ENCODE measurements around the gene BCAS1. TPM values are rescaled to one million over a fixed set of nuclear protein-coding genes. Genes with fewer than 3 reads are reported as not detected.
"Not testable (repeated sequence)": the region's sequence is repeated elsewhere in the genome, so short reads cannot be mapped to it uniquely, and the experiment has no call there.

Gene BCAS1
- total RNA-seq, 1 experiment from 2014 or later = 4.0 TPM

DNA sequence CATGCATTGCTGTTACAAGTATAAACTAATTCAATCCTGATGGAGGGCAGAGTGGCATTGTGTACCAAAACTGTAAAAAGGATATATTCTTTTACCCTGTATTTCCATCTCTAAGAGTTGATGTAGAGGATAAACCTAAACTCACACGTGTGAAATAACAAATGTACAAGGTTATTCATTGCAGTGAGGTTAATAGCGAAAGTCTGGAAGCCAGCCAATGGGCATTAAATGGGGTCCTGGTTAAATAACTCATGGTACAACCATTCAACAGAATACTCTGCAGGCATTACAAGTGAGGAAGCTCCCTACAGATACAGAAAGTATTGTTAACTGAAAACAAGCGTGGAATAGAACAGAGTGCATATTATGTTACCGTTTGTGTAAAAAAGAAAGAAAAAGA is 56.9 kb downstream of the BCAS1 start:
- no peaks in the 10 kb centered on the region for H3F3A ChIP-seq (ENCODE audit: insufficient read depth, low read depth)

DNA sequence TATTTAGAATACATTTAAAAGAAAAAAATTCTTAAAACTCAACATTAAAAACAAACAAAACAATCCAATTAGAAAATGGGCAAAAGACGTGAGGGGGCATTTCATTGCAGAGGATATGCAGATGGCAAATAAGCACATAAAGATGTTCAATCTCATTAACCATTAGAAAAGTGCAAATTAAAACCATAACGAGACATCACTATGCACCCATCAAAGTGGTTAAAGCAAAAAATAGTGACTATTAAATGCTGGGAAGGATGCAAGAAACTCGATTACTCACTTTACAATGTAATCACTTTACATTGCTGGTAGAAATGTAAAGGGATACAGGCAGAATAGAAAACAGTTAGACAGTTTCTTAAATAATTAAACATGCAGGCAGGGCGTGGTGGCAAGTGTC is 59.0 kb downstream of the BCAS1 start:
- no TSS peak for BruUV-seq (replicated peaks)
- H3K4me3 ChIP-seq = no peak overlapping the region
- intact Hi-C loops (cut with micrococcal nuclease; ENCODE audit: unreplicated experiment) = no loop called here
- H2AFZ ChIP-seq = no peak overlapping the region
- 0 out of 2 replicates have a peak, but pooled peaks cover 4% of the 10 kb centered on the region for H3K9me2 ChIP-seq (ENCODE audit: insufficient read depth)
- no peak overlapping the region for H3K4me2 ChIP-seq
- no peak overlapping the region for H3K27ac ChIP-seq
- H3K36me3 ChIP-seq (ENCODE audit: low read depth) = no peaks in the 10 kb centered on the region
- H4K20me1 ChIP-seq (ENCODE audit: insufficient read depth) = no peaks in the 10 kb centered on the region; the same call in 1 of the 2 replicates
- no peaks in the 10 kb centered on the region for H3K27me3 ChIP-seq (ENCODE audit: insufficient read depth, low read depth)
- CTCF ChIA-PET = no interaction called here
- no peaks in the 10 kb centered on the region for H3K79me2 ChIP-seq (ENCODE audit: low read depth)
- no peaks in the 10 kb centered on the region for H3K9me3 ChIP-seq (ENCODE audit: insufficient read depth, low read depth)
- POLR2A ChIA-PET (ENCODE audit: unreplicated experiment) = no interaction called here
- DNase-seq = no peak
- no peaks in the 10 kb centered on the region for H3K4me1 ChIP-seq (replicated peaks; ENCODE audit: insufficient read depth)
- no peak for TF ChIP-seq EZH2 (IDR thresholded peaks at IDR 0.05; ENCODE audit: low read depth)
- TF ChIP-seq, protein P1, sequence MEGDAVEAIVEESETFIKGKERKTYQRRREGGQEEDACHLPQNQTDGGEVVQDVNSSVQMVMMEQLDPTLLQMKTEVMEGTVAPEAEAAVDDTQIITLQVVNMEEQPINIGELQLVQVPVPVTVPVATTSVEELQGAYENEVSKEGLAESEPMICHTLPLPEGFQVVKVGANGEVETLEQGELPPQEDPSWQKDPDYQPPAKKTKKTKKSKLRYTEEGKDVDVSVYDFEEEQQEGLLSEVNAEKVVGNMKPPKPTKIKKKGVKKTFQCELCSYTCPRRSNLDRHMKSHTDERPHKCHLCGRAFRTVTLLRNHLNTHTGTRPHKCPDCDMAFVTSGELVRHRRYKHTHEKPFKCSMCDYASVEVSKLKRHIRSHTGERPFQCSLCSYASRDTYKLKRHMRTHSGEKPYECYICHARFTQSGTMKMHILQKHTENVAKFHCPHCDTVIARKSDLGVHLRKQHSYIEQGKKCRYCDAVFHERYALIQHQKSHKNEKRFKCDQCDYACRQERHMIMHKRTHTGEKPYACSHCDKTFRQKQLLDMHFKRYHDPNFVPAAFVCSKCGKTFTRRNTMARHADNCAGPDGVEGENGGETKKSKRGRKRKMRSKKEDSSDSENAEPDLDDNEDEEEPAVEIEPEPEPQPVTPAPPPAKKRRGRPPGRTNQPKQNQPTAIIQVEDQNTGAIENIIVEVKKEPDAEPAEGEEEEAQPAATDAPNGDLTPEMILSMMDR (conservative IDR thresholded peaks at IDR 0.05) = no peak
- no peaks in the 10 kb centered on the region for H3F3A ChIP-seq (ENCODE audit: insufficient read depth, low read depth)

More for the DNA sequence above, 56.9 kb downstream of the BCAS1 start:
- no peak for DNase-seq
- Histone ChIP-seq H3K27me3 (ENCODE audit: insufficient read depth, low read depth) (no peaks in the 10 kb centered on the region), H2AFZ (no peak overlapping the region), H4K20me1 (ENCODE audit: insufficient read depth) (no peaks in the 10 kb centered on the region; the same call in 1 of the 2 replicates), H3K4me3 (no peak overlapping the region), H3K9me2 (ENCODE audit: insufficient read depth) (0 out of 2 replicates have a peak, but pooled peaks cover 4% of the 10 kb centered on the region), H3K27ac (no peak overlapping the region), H3K9me3 (ENCODE audit: insufficient read depth, low read depth) (no peaks in the 10 kb centered on the region), H3K79me2 (ENCODE audit: low read depth) (no peaks in the 10 kb centered on the region), H3K36me3 (ENCODE audit: low read depth) (no peaks in the 10 kb centered on the region), H3K4me2 (no peak overlapping the region), H3K4me1 (replicated peaks; ENCODE audit: insufficient read depth) (no peaks in the 10 kb centered on the region)
- ChIA-PET POLR2A (ENCODE audit: unreplicated experiment) (no interaction called here), CTCF (no interaction called here)
- intact Hi-C loops (cut with micrococcal nuclease; ENCODE audit: unreplicated experiment) = no loop called here
- BruUV-seq (replicated peaks) = no TSS peak
- TF ChIP-seq EZH2 (IDR thresholded peaks at IDR 0.05; ENCODE audit: low read depth) = no peak
- TF ChIP-seq, protein P1 (conservative IDR thresholded peaks at IDR 0.05) = no peak

DNA sequence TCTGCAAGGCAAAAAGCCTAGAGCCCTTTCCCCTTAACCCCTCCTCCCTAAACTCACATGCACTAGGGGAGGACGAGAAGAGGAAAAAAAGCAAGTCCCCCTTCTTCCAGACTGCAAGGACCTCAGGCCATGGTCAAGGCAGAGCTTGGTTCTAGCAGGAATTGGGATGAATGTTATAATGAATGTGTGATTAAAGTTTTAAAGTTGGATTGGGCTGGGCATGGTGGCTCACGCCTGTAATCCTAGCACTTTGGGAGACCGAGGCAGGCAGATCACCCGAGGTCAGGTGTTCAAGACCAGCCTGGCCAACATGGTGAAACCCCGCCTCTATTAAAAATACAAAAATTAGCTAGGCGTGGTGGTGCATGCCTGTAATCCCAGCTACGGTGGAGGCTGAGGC is 64.2 kb downstream of the BCAS1 start:
- H3K4me1 ChIP-seq (replicated peaks; ENCODE audit: insufficient read depth); H3K79me2 ChIP-seq (ENCODE audit: low read depth); BruUV-seq (replicated peaks); H3K9me2 ChIP-seq (ENCODE audit: insufficient read depth); H3K4me3 ChIP-seq; H2AFZ ChIP-seq; POLR2A ChIA-PET (ENCODE audit: unreplicated experiment); H3F3A ChIP-seq (ENCODE audit: insufficient read depth, low read depth); DNase-seq; H3K4me2 ChIP-seq; H3K36me3 ChIP-seq (ENCODE audit: low read depth); H3K27me3 ChIP-seq (ENCODE audit: insufficient read depth, low read depth); H3K27ac ChIP-seq; intact Hi-C loops (cut with micrococcal nuclease; ENCODE audit: unreplicated experiment); CTCF ChIA-PET; H4K20me1 ChIP-seq (ENCODE audit: insufficient read depth): not testable (repeated sequence)
- H3K9me3 ChIP-seq (ENCODE audit: insufficient read depth, low read depth) = peaks cover 11% of the 10 kb centered on the region; the same call in 1 of the 2 replicates

DNA sequence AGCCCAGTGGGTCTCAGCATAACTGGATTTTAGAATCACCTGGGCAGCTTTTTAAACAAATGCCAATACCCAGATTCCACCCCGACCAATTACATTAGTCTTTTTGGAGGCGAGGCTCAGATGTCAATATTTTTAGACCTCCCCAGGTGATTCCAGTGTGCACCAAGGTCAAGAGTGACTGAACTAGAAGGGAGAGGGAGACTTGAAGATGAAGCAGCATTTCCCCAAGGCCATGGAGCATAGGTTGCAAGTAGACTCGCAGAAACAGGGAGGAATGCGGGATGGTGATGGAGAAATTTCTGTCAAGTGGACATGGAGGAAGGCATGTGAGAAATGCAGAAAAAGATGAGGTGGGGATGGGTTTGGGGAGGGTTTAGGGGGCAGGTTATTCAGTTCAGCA is 64.9 kb downstream of the BCAS1 start:
- Histone ChIP-seq H4K20me1 (ENCODE audit: insufficient read depth) (no peaks in the 10 kb centered on the region), H3K27me3 (ENCODE audit: insufficient read depth, low read depth) (no peaks in the 10 kb centered on the region), H3F3A (ENCODE audit: insufficient read depth, low read depth) (no peaks in the 10 kb centered on the region), H3K36me3 (ENCODE audit: low read depth) (no peaks in the 10 kb centered on the region), H3K79me2 (ENCODE audit: low read depth) (no peaks in the 10 kb centered on the region), H2AFZ (no peak overlapping the region), H3K4me3 (no peak overlapping the region), H3K4me1 (replicated peaks; ENCODE audit: insufficient read depth) (no peaks in the 10 kb centered on the region), H3K4me2 (no peak overlapping the region), H3K9me2 (ENCODE audit: insufficient read depth) (no peaks in the 10 kb centered on the region), H3K27ac (no peak overlapping the region), H3K9me3 (ENCODE audit: insufficient read depth, low read depth) (peaks cover 12% of the 10 kb centered on the region; the same call in 1 of the 2 replicates)
- TF ChIP-seq, protein P1 (conservative IDR thresholded peaks at IDR 0.05) = no peak
- no peak for TF ChIP-seq EZH2 (IDR thresholded peaks at IDR 0.05; ENCODE audit: low read depth)
- no peak for DNase-seq
- ChIA-PET CTCF (no interaction called here), POLR2A (ENCODE audit: unreplicated experiment) (no interaction called here)
- no TSS peak for BruUV-seq (replicated peaks)
- intact Hi-C loops (cut with micrococcal nuclease; ENCODE audit: unreplicated experiment) = no loop called here
